GM12872 (cell line): ENCODE results near the gene RTL9.

Experiments
- CTCF ChIP-seq: IDR thresholded peaks from 3 replicates; pipeline ENCODE4 v1.5.1; 2011; ENCODE audit warnings: low read depth, mild to moderate bottlenecking, low read length, moderate library complexity; ENCODE audit not compliant: insufficient read depth

The RTL9 gene

GRCh38 chrX:110317820-110318663 lies 40.6 kb upstream of the RTL9 start, which contains the start of gene AMMECR1:
TSS of gene AMMECR1 (minus strand) at chrX:110318085. CDS start at chrX:110318071, 14 bp downstream.
- TF ChIP-seq CTCF, result no peak

- no peak for TF ChIP-seq CTCF
Observed at GRCh38 chrX:110318664-110318968, 40.0 kb upstream of the RTL9 start.

GRCh38 chrX:110320381-110320987 lies 38.2 kb upstream of the RTL9 start:
- TF ChIP-seq CTCF, result no peak

GRCh38 chrX:110321081-110321480 lies 37.6 kb upstream of the RTL9 start:
- TF ChIP-seq CTCF, result no peak

- no peak for TF ChIP-seq CTCF
Observed at GRCh38 chrX:110321670-110322069, 37.0 kb upstream of the RTL9 start.

- no peak for TF ChIP-seq CTCF
Observed at GRCh38 chrX:110322603-110323002, 36.0 kb upstream of the RTL9 start.

GRCh38 chrX:110326712-110327111 lies 31.9 kb upstream of the RTL9 start:
- TF ChIP-seq CTCF, result no peak
